Stimulated activated CD4-positive, alpha-beta T cell treated with anti-CD3 and anti-CD28 coated beads, Interleukin-15, amount 100 ng/mL, for 48 hours (primary cell): ENCODE measurements around the gene LIN9.
A peak's percentile ranks its signal among the peaks of the same experiment; 100 is the strongest.

ENCODE experiments used
- DNase-seq, 2 donors: peaks; one replicate each; pipeline ENCODE4 v3.0.0-alpha.2; 2020; ENCODE audit warnings: low read depth in 2 of 2

The LIN9 gene

DNA sequence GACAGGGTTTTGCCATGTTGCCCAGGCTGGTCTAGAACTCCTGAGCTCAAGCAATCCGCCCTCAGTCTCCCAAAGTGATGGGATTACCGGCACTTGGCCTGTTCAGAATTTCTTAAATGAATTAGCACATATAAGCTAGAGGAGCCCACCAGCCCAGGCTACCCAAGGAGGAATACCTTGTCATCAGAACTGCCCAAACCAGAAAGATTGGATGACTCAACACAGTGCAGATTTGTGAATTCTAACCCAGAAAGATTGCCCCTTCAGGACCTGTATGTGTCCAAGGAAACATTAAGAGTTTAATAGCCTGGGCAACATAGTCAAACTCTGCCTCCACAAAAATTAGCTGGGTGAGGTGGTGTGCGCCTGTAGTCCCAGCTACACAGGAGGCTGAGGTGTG lies 14.0 kb upstream of the LIN9 start:
- DNase-seq = no peak

DNA sequence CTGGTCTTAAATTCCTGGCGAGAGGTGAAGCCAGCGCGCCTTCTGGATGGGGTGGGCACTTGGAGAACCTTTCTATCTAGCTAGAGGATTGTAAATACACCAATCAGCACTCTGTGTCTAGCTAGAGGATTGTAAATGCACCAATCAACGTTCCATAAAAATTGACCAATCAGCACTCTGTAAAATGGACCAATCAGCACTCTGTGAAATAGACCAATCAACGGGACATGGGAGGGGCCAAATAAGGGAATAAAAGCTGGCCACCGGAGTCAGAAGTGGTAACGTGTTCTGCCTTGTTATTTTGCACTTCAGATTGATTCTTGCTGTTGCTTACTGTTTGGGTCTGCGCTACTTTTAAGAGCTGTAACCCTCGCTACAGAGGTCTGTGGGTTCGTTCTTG lies 12.0 kb upstream of the LIN9 start:
- DNase-seq = no peak

DNA sequence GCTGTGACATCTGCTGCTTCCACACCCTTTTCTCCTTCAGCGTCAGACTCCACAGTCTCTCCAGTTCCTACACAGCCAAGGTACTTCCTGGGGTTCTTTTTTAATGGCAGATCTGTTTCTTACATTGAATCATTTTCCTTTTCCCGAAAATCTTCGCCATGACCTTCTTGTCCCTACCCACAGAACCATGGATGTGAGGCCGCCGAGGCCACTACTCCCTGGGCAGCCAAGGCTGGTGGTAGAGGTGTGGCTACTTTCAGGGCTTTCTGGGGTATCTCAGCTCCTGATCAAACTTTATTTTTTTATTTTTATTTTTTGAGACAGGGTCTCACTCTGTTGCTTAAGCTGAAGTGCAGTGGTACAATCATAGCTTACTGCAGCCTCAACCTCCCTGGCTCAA lies 9.5 kb upstream of the LIN9 start:
- DNase-seq = no peak

DNA sequence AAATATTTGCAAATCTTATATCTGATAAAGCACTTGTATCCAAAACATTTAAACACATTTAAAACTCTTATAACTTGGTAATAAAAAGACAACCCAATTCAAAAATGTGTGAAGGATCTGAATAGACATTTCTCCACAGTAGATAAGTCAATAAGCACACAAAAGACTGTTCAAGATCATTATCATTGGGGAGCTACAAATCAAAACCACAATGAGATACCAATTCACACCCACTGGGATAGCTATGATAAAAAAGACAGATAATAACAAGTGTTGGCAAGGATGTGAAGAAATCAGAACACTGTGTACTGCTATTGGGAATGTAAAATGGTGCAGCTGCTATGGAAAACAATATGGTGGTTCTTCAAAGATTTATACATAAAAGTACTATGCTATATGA lies 5.1 kb upstream of the LIN9 start:
- DNase-seq = no peak

DNA sequence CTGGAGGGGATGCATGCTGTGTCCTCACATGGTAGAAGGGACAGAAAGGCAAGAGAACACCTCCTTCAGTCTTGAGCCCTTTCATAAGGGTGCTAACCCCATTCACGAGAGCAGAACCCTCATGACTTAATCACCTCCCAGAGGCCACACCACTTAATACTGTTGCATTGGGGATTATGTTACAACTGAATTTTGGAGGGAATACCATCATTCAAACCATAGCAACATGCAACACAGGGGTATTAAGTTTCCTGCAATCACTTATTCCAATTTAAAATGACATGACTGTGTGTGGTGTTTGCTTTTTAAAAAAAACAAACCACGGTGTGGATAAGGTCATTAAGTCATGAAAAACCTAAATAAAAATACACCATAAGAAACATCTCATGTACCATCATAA lies 3.1 kb upstream of the LIN9 start:
- no peak for DNase-seq

DNA sequence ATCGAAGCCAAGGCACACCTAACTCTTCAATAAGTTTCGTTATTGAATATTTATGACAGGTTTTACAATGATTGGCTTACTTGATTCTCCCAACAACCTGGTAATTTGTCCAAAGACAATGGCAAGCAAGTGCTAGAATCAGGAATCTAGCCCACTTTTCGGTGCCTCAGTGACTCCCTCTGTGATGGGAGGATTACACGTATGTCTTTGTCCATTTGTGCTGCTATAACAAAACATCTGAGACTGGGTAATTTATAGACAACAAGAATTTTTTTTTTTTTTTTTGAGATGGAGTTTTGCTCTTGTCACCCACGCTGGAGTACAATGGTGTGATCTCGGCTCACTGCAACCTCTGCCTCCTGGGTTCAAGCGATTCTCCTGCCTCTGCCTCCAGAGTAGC lies 2.4 kb upstream of the LIN9 start:
- DNase-seq = no peak

DNA sequence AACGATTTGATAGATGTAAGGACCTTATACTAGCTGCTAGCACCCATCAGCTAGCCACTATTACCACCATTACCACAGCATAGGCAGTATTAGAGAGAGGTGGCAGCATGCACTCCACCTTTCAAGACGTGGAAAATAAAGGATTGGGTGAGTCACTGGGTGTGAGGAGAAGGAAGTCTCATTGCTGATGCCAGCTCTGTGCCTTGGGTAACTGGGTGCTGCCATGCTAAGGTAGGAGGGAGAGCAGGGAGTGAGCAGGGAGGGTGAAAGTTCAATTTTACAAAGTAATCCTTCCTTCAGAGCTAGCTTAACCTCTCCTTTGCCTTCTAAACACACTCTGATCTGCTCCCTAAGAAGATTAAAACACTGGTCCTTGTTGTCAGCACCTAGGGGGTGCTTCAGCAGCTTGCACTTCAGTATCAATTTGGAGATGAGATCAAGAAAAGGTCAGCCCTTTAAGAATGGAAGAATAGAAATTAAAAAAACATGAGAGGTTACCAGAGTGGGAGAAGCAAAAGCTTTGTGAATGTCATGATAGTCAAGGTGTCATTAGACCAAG lies 1.8 kb upstream of the LIN9 start:
- DNase-seq = no peak

DNA sequence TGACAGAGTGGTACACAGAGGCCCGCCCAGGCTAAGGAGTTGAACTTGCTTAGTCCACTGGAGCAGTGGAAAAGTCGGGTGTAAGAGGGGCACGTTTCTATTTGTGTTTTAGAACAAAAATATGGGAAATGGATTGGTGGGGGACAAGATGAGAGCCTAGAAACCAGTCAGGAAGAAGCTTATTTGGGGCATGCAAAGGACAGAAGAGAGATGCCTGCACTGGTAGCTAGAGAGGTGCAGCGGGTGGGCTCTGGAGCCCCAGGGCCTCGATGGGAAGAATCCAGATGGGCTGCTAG lies 1.2 kb upstream of the LIN9 start:
- no peak for DNase-seq

DNA sequence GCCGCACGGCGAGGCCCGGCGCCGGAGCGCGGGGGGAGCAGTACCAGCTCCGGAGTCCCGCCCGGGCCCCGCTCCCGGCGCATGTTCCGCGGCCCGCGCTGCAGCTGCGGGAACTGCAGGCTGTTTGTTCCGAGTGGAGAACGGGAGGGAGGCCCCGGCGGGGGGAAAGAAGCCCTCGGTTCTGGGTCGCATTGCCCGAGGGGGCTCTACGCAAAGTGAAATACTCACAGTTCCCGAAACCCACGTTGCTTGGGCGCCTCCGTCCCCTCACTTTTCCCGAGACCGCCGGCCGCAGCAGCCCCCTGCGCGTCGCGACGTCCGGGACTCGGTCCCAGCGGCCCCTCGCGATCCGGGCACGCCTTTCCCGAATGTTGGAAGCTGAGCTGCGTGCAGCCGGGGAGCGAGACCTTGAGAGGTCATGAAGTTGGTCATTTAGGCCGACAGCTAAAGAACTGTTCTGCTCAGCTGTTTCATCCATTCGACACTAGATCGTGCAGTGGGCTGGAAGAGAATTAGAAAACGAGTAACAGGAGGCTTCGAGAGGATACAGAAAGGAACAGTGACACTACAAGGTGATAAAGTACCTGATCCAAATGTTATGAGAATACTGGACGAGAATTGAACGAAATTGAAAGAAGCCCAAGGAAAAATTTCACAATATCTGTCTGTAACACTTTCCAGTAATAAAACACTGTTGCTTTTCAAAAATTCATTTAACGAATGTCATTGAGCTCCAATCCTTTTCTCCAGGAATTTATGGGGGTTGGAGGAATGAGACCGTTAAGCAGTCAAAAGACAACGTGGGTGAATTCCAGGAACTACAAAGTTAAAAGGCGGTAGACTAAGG lies 657 bp upstream of the LIN9 start:
- peak; percentile 13 to 36 for DNase-seq

DNA sequence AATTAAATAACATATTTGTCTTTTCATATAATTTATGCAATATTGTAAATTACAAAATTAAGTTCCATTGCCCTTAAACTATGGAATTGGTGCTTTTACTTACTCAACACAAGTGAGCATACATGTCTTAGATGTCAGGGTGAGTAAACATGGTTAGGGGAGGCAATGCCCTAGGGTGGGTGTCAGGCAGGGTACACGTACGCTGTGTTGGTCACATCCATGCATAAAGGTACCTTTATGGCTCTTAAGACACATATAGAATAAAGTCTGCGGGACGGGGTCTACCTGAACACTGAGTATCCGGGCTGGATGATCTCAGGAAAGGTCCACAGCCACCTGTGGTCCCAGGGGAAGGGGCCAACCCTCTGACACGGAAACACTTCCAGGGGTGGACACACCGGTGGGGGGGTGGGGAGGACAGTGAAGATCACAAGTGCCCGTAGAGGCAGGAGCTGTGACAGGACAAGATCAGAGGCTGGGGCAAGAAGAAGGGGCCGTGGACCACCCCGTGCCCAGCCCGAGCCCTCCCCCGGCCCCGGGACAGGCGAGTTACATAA lies 720 bp downstream of the LIN9 start:
- peak in 1 of 2 donors; percentile 1 for DNase-seq

DNA sequence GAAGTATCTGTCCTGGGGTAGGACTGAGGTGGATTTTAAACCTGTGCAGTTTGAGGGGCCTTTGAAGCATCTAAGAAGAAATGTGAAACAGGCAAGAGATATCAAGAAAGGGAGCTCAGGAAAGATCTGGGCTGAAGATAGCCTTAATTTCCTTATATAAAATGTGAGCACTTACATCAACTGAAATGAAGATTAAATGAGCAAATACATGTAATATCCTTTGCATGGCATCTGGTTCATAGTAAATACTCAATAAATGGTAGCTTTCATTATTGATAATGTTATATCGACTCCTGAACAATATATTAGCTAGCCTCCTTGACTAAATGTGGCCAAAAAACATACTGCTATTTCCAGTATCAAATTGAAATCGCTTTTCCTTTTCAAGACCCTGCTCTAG lies 2.5 kb downstream of the LIN9 start:
- no peak for DNase-seq

DNA sequence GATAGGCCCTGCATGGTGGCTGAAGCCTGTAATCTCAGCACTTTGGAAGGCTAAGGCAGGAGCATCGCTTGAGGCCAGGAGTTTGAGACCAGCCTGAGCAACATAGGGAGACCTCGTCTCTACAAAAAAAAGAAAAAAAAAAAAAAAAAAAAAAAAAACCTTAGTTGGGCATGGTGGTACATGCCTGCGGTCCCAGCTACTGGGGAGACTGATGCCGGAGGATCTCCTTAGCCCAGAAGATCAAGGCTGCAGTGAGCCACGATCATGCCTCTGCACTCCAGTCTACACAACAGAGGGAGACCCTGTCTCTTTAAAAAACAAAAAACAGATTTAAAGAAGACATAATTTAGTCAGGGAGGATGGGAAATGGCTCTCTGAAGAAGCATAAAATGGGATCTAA lies 3.8 kb downstream of the LIN9 start:
- DNase-seq = no peak

DNA sequence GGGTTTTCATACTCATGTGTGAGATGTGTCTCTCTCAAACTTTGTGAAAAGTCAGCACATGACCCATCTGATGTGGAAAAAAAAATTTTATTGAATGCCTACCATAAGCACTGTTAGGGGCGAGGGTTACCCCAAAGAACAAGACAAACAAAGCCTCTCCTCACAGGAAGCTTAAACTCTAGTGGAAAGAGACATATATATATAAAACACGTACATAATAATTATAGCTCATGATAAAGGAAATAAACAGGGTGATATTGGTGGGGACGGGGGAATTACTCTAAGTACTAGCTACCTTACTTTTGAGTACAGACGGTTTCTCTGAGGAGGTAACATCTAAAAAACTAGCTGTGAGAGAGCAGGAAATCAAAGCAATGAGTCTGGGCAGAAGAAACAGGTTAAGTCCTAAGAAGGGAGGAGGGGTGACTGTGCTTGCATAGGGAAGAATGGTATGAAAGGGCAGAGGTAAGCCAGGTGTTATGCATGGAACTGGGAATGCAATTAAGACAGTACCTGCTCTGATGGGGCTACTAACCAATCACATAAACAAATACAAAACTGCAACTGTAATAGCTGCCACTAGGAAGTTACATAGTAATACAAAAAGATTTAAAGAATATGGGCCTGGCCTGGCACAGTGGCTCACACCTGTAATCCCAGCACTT lies 4.5 kb downstream of the LIN9 start:
- DNase-seq = no peak

DNA sequence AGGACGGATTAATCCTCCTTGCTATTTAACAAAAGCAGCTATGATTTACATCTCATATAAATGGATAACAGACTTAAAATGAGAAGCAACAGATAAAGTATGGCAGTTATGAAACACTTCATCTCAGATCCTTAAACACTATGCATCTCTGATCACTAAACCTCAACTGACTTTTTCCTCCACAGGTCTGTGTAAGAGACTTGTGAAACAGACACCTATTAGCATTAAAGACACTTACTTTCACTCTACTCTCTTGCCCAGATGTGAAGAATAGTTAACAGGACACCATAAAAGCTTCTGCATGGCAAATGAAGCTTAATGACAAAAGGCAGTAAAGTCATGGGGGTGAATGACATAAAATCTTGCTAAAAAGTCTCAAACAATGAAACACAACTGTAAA lies 6.2 kb downstream of the LIN9 start:
- DNase-seq = no peak

DNA sequence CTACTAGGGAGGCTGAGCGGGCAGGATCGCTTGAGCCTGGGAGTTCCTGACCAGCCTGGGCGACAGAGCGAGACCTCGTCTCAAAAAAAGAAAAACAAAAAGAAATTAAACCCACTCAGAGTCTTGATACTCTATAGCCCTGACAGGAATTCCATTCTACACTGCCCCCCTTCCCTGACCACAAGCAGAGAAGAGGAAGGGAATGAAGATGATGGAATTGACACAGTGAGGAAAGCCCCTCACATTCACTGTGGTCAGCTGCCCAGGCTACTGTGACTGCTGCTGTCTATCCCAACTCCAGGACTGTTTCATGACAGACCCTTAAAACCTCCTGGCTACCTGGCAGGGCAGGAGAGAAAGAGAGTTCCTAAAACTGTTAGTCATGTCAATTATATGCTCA lies 12.1 kb downstream of the LIN9 start:
- no peak for DNase-seq

DNA sequence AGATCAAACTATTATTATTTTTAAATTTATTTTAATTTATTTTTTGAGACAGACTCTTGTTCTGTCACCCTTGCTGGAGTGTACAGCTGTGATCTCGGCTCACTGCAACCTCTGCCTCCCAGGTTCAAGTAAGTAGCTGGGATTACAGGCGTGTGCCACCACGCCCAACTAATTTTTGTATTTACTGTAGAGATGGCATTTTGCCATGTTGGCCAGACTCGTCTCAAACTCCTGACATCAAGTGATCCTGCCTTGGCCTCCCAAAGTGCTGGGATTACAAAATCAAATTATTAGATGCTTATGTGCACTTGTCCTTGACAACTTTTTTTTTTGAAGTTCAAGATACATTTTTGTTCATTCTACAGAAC lies 15.4 kb downstream of the LIN9 start:
- DNase-seq = no peak

DNA sequence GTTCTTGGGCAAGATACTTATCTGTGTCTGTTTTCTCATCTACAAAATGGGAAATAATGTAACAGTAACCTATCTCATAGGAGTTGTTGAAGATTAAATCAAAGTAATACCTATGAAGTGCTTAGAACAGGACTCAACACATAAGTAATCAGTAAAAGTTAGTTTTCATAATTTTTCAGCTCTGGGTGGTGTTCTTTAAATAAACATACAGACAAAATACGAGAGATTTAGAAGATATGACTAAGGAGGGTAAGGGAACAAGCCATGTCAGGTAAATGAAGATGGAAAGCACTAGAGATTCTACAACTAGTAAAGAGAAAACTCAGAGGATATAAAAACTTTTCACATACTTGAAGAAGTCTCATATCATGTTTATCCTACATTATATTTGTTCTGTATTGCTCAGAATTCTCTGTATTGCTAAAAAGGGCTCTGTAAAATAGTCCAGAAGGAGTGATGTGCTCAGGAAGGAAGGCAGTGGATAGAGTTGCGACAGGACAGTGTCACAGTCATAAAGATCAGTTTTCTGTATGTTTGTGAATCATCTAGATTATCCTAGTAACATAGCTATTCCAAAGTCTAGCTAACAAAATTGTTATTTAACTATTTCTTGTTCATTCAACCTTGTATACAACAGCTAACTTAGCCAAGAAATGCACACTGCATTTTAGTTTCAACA lies 16.0 kb downstream of the LIN9 start:
- no peak for DNase-seq

DNA sequence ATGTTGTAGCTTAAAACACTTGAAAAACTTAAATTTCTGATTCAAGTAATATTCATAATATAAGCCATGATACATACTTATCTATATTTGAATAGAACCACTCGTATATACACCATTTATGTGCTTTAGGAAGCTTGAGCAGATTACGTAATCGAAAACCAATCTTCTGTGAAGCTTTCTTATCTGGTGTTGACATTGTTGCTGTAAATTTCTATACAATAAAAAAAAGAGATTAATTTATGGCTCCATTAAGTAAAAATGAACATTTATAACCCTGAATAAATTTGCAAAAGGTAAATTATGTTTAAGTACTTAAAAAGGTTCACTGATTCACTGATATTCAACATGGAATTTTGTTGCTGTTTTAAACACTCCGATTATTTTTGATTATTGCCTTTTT lies 21.4 kb downstream of the LIN9 start:
- no peak for DNase-seq

DNA sequence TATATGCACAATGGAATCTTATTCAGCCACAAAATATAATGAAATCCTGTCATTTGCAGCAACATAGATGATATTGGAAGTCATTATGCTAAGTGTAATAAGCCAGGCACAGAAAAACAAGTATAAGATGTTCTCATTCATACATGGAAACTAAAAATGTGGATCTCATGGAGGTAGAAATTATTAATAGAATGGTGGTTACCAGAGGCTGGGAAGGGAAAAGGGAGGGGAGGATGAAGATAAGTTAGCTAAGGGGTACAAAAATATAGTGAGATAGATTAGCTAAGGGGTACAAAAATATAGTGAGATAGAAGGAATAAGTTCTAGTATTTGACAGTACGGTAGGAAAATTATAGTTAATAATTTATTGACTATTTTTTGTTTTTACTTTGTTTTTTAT lies 27.9 kb downstream of the LIN9 start:
- DNase-seq = no peak

DNA sequence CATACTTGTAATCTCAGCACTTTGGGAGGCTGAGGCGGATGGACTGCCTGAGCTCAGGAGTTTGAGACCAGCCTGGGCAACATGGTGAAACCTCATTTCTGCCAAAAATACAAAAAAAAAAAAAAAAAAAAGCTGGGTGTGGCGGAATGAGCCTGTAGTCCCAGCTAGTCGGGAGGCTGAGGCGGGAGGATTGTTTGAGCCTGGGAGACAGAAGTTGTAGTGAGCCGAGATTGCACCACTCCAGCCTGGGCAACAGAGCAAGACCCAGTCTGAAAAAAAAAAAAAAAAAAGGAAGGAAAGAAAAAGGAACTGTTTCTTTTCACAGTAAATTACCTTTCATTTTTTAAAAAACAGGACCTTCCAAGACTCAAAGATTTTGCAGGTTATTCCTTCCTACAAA lies 29.5 kb downstream of the LIN9 start:
- DNase-seq = no peak

DNA sequence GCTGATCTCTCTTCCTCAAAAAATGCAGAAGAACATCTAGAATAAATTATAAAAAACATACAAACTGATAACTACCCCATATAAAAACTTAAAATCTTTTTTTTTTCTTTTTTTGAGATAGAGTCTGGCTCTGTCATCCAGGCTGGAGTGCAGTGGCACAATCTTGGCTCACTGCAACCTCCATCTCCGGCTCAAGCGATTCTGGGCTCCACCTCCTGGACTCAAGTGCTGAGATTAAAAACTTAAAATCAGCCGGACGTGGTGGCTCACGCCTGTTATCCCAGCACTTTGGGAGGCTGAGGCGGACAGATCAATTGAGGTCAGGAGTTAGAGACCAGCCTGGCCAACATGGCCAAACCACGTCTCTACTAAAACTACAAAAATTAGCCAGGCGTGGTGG lies 31.1 kb downstream of the LIN9 start:
- no peak for DNase-seq

DNA sequence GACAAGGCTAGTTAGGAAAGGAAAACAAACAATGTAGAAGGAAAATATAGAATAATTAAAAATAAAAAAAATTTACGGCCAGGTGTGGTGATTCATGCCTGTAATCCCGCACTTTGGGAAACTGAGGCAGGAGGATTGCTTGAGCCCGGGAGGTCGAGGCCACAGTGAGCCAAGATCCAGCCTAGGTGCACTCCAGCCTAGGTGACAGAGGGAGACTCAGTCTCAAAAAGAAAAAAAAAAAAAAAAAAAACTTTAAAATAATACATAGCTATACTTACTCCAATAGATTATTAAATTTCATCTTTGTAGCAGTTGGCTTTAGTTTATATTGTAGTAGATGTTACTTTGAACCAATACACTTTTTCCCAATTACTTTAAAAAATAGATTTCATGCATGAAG lies 32.0 kb downstream of the LIN9 start:
- DNase-seq = no peak
